Fibroblast of lung (primary cell): ENCODE measurements around the gene GPD1L. TPM values are rescaled to one million over a fixed set of nuclear protein-coding genes. Genes with fewer than 3 reads are reported as not detected.
"Not testable (repeated sequence)": the region's sequence is repeated elsewhere in the genome, so short reads cannot be mapped to it uniquely, and the experiment has no call there.

Source experiments
- DNase-seq, 2 donors: peaks; one replicate each; pipeline versions ENCODE4 v3.0.0 to v3.0.0-alpha.2; 2010; ENCODE audit warnings: low read depth in 2 of 2
- H2AFZ ChIP-seq: 2 replicates; pipeline ENCODE4 v1.5.1; 2012; ENCODE audit warnings: low read length, control low read depth, inconsistent platforms
- H3K27ac ChIP-seq: 2 replicates; pipeline ENCODE4 v1.5.1; 2011; ENCODE audit warnings: low read length, control low read depth; ENCODE audit not compliant: insufficient read depth
- H3K27me3 ChIP-seq: 2 replicates; pipeline ENCODE4 v1.5.1; 2011; ENCODE audit warnings: mild to moderate bottlenecking, low read length; ENCODE audit not compliant: control insufficient read depth, insufficient read depth
- H3K36me3 ChIP-seq: 2 replicates; pipeline ENCODE4 v1.5.1; 2011; ENCODE audit warnings: low read length; ENCODE audit not compliant: control insufficient read depth, insufficient read depth
- H3K4me1 ChIP-seq: 2 replicates; pipeline ENCODE4 v1.5.1; 2011; ENCODE audit warnings: low read length; ENCODE audit not compliant: control insufficient read depth, insufficient read depth; ENCODE audit errors: extremely low read depth
- H3K4me2 ChIP-seq: 2 replicates; pipeline ENCODE4 v1.5.1; 2011; ENCODE audit warnings: low read length, control low read depth; ENCODE audit not compliant: insufficient read depth; ENCODE audit errors: extremely low read depth
- H3K4me3 ChIP-seq, 4 experiments: fragments of 200-600 bp in 1 of 4; sonication (generic) in 1 of 4; replicated peaks in 1 of 4; 2 replicates each; pipeline ENCODE4 v1.5.1; 2011 to 2016; ENCODE audit warnings: low read length in 4 of 4, low read depth in 3 of 4, mild to moderate bottlenecking in 3 of 4, control low read depth in 2 of 4, inconsistent platforms in 1 of 4, mixed read lengths in 1 of 4; ENCODE audit not compliant: insufficient read depth in 1 of 4; ENCODE audit errors: control extremely low read depth in 1 of 4
- H3K79me2 ChIP-seq: 2 replicates; pipeline ENCODE4 v1.5.1; 2012; ENCODE audit warnings: mild to moderate bottlenecking, low read length, inconsistent platforms; ENCODE audit not compliant: control insufficient read depth, insufficient read depth
- H3K9ac ChIP-seq: 2 replicates; pipeline ENCODE4 v1.5.1; 2011; ENCODE audit warnings: mild to moderate bottlenecking, low read length, control low read depth; ENCODE audit not compliant: insufficient read depth
- H3K9me3 ChIP-seq: 2 replicates; pipeline ENCODE4 v1.5.1; 2012; ENCODE audit warnings: low read depth, low read length; ENCODE audit not compliant: control insufficient read depth, insufficient read depth
- H4K20me1 ChIP-seq: 2 replicates; pipeline ENCODE4 v1.5.1; 2011; ENCODE audit warnings: low read length; ENCODE audit not compliant: control insufficient read depth, insufficient read depth; ENCODE audit errors: extremely low read depth
- CTCF ChIP-seq, 2 donors: IDR thresholded peaks in 1 of 2; conservative IDR thresholded peaks in 1 of 2; 1 replicate in 1 of 2; 2 replicates in 1 of 2; pipeline ENCODE4 v1.5.1; 2011 to 2012; ENCODE audit warnings: low read length in 2 of 2, control low read depth in 1 of 2, inconsistent platforms in 1 of 2, low read depth in 1 of 2, mild to moderate bottlenecking in 1 of 2
- EZH2 ChIP-seq: IDR thresholded peaks from 2 replicates; pipeline ENCODE4 v1.5.1; 2012; ENCODE audit warnings: low read length, control low read depth, mild to moderate bottlenecking; ENCODE audit errors: missing control alignments
- polyA plus RNA-seq, 2 donors: library from polyadenylated mRNA; depleted of rRNA in 1 of 2; stranded (reverse) in 1 of 2; unstranded in 1 of 2; fragments of >200 nt; gene quantifications; 2 replicates each; pipeline ENCODE4 v1.2.1, GENCODE V29; 2011 to 2012; ENCODE audit warnings: missing spikeins in 1 of 2
- total RNA-seq: library from RNA; depleted of rRNA; stranded (reverse); fragments of >200 nt; gene quantifications from 2 replicates; pipeline ENCODE4 v1.2.1, GENCODE V29; 2014

Gene GPD1L
- total and polyA plus RNA-seq, 2 donors (not counting 1 experiment from before 2014, with no cell fraction given) = 5.8 to 15.0 TPM

GRCh38 chr3:32105291-32106131 lies 909 bp upstream of the GPD1L start:
- Histone ChIP-seq H3K27me3 (no peaks in the 10 kb centered on the region), H2AFZ (peak overlapping the region; percentile 99), H3K79me2 (no peaks in the 10 kb centered on the region), H4K20me1 (no peaks in the 10 kb centered on the region), H3K4me2 (peak overlapping the region; percentile 91), H3K9ac (no peak overlapping the region), H3K27ac (no peak overlapping the region), H3K4me1 (peaks cover 3% of the 10 kb centered on the region), H3K36me3 (no peaks in the 10 kb centered on the region), H3K9me3 (no peaks in the 10 kb centered on the region), H3K4me3 (peak overlapping the region in 1 of 4 experiments; percentile 69)
- DNase-seq = peak in 1 of 2 donors; percentile 76
- no peak for TF ChIP-seq CTCF (conservative IDR thresholded peaks at IDR 0.05 in 1 of 2, IDR thresholded peaks at IDR 0.05 in 1 of 2; ENCODE audit: low read depth in 1 of 2, low read length in 2 of 2)
- TF ChIP-seq EZH2 = no peak

GRCh38 chr3:32106929-32107362 lies 526 bp downstream of the GPD1L start:
- no peaks in the 10 kb centered on the region for H3K9me3 ChIP-seq
- H3K4me1 ChIP-seq = peaks cover 3% of the 10 kb centered on the region
- H3K79me2 ChIP-seq = no peaks in the 10 kb centered on the region
- no peaks in the 10 kb centered on the region for H4K20me1 ChIP-seq
- H3K4me3 ChIP-seq = peak overlapping the region; percentile 66 to 75 (median 70)
- H3K9ac ChIP-seq = peak overlapping the region; percentile 36
- peak overlapping the region; percentile 84 for H2AFZ ChIP-seq
- peak in 1 of 2 donors; percentile 7 for DNase-seq
- no peak overlapping the region for H3K27ac ChIP-seq
- no peaks in the 10 kb centered on the region for H3K27me3 ChIP-seq
- H3K36me3 ChIP-seq = no peaks in the 10 kb centered on the region
- TF ChIP-seq CTCF (conservative IDR thresholded peaks at IDR 0.05 in 1 of 2, IDR thresholded peaks at IDR 0.05 in 1 of 2; ENCODE audit: low read depth in 1 of 2, low read length in 2 of 2) = no peak
- TF ChIP-seq EZH2 = no peak
- H3K4me2 ChIP-seq = peak overlapping the region; percentile 98

- not testable (repeated sequence) for H3K27ac ChIP-seq, H3K4me1 ChIP-seq, H2AFZ ChIP-seq, H3K79me2 ChIP-seq, H3K4me2 ChIP-seq, H3K27me3 ChIP-seq, H3K9ac ChIP-seq, H4K20me1 ChIP-seq, H3K9me3 ChIP-seq, H3K36me3 ChIP-seq
- H3K4me3 ChIP-seq = peak overlapping the region in 1 of 4 experiments; percentile 11
- peak in 1 of 2 donors; percentile 37 for DNase-seq
Measured at GRCh38 chr3:32108224-32108623, 1.8 kb downstream of the GPD1L start.
